Heart right ventricle (tissue), 16 donors: ENCODE measurements around the gene ITSN1. TPM values are rescaled to one million over a fixed set of nuclear protein-coding genes. Genes with fewer than 3 reads are reported as not detected.

Experiments used
- ATAC-seq, 8 donors: fragments of 200-7000 bp; cut with Tn5 transposase; one replicate each; pipeline ENCODE4 v1.9.1; 2020; ENCODE audit warnings: mild to moderate bottlenecking in 8 of 8, moderate library complexity in 8 of 8, moderate number of reproducible peaks in 1 of 8
- DNase-seq, 2 donors: peaks; one replicate each; pipeline ENCODE4 v3.0.0-alpha.2; 2020
- H3K27ac ChIP-seq, 10 donors: fragments of 200-600 bp; sonication (generic) in 2 of 10; one replicate each; pipeline versions ENCODE4 v1.5.0 to v1.8.0; 2020 to 2022; ENCODE audit warnings: mild to moderate bottlenecking in 3 of 10
- H3K27me3 ChIP-seq, 7 donors: fragments of 200-600 bp; one replicate each; pipeline ENCODE4 v1.8.0; 2021 to 2022; ENCODE audit warnings: mild to moderate bottlenecking in 2 of 7
- H3K36me3 ChIP-seq, 9 donors: fragments of 200-600 bp; sonication (generic) in 1 of 9; one replicate each; pipeline versions ENCODE4 v1.5.0 to v1.8.0; 2020 to 2022; ENCODE audit warnings: mild to moderate bottlenecking in 2 of 9
- H3K4me1 ChIP-seq, 9 donors: fragments of 200-600 bp; sonication (generic) in 1 of 9; one replicate each; pipeline versions ENCODE4 v1.5.0 to v1.8.0; 2020 to 2022; ENCODE audit warnings: mild to moderate bottlenecking in 4 of 9
- H3K4me3 ChIP-seq, 10 donors: fragments of 200-600 bp; sonication (generic) in 2 of 10; one replicate each; pipeline versions ENCODE4 v1.5.0 to v1.8.0; 2020 to 2022; ENCODE audit warnings: mild to moderate bottlenecking in 7 of 10, moderate library complexity in 2 of 10
- H3K9me3 ChIP-seq, 11 donors: fragments of 200-600 bp in 10 of 11; sonication (generic) in 2 of 11; one replicate each; pipeline versions ENCODE4 v1.5.0 to v1.8.0; 2013 to 2022; ENCODE audit warnings: mild to moderate bottlenecking in 2 of 11, control low read depth in 1 of 11, moderate library complexity in 1 of 11
- CTCF ChIP-seq, 9 donors: fragments of 200-600 bp; sonication (generic) in 2 of 9; IDR thresholded peaks; one replicate each; pipeline versions ENCODE4 v1.5.0 to v1.8.0; 2021 to 2022; ENCODE audit warnings: antibody characterized with exemption in 9 of 9, mild to moderate bottlenecking in 5 of 9, moderate library complexity in 1 of 9
- WGBS, 2 donors: extraction: QIAGEN DNeasy Blood & Tissue Kit; methylation state at CpG; one replicate each; pipeline ENCODE4 v1.1.7; 2013; ENCODE audit warnings: inconsistent platforms in 1 of 2; 5-methylcytosine and 5-hydroxymethylcytosine counted together
- intact Hi-C, 10 donors: fragments of 100-400 bp; cut with DNase I; formaldehyde crosslinking; loops; one replicate each; pipeline versions ENCODE4 v1.11.1 to v1.14.2; 2022
- long read RNA-seq, 3 donors: library from polyadenylated mRNA; unstranded; transcript quantifications; one replicate each; pipeline ENCODE4 v2.0.0, GENCODE V29; 2020 to 2021
- polyA plus RNA-seq, 2 donors: library from polyadenylated mRNA; stranded (reverse); fragments of 200-250 nt; gene quantifications; one replicate each; pipeline ENCODE4 v1.2.3, GENCODE V29; 2013
- total RNA-seq, 10 donors: library from RNA; stranded (reverse); fragmentation: NEBNext Ultra II Directional in 3 of 10; extraction: Animal tissue kit (Norgen Biotek cat#: 25700) in 3 of 10; gene quantifications; one replicate each; pipeline versions ENCODE4 v1.2.1 to v1.2.4, GENCODE V29; 2021 to 2023
- donor health status: Arrhythmogenic right ventricular cardiomyopathy.
- donor health status: ischemic (EF 13 %, LVEDD 7.1; RV severe dilation, severe dysfunction).
- donor health status: healthy with polysubstance abuse.
- donor health status: DM: no; HTN: yes; CAD: no.
- donor health status: DM: no; HTN: no; CAD: no.
- donor health status: ischemic (EF 25% LVEDD 6.9; RV normal size, moderate dysfunction).
- donor health status: ischemic (EF 25% LVEDD 5.7; RV mildly dilated, moderate dysfunction).
- donor health status: healthy.
- donor health status: DM: yes; HTN: yes; CAD: no.
- donor health status: Ischemic cardiomyopathy.
- donor health status: ischemic (EF 35%, LVEDD 5.7; RV mildly dilated, moderate dysfunction).
- donor health status: nonischemic (EF 11% LVEDD 7.7; RV severe dilation, severe dysfunction).
- donor health status: DM: yes; HTN: yes; CAD: no.
- donor health status: PGD.
- donor health status: ischemic (EF 29% LVEDD 5.4; RV normal size, mild dysfunction).
- donor health status: nonischemic (EF 23%, LVEDD 6.1; RV moderate dilation, normal function).

ITSN1 gene
- 10 to 100 TPM; 25.0 to 47.3 (median 33.2) TPM for total RNA-seq
- polyA plus RNA-seq: 10 to 100 TPM; 14.6 to 20.0 TPM
- long read RNA-seq, donor 1, full-length matches to known transcripts: 5 of 51 reads
- long read RNA-seq, donor 1, partial matches to known transcripts: 40 of 51 reads
- long read RNA-seq, donor 1, other reads (novel, unspliced or antisense): 6 of 51 reads
- long read RNA-seq, donor 2, full-length matches to known transcripts: 5 of 43 reads
- long read RNA-seq, donor 2, partial matches to known transcripts: 33 of 43 reads
- long read RNA-seq, donor 2, other reads (novel, unspliced or antisense): 5 of 43 reads
- long read RNA-seq, donor 3, partial matches to known transcripts: 126 of 150 reads
- long read RNA-seq, donor 3, other reads (novel, unspliced or antisense): 23 of 150 reads

DNA sequence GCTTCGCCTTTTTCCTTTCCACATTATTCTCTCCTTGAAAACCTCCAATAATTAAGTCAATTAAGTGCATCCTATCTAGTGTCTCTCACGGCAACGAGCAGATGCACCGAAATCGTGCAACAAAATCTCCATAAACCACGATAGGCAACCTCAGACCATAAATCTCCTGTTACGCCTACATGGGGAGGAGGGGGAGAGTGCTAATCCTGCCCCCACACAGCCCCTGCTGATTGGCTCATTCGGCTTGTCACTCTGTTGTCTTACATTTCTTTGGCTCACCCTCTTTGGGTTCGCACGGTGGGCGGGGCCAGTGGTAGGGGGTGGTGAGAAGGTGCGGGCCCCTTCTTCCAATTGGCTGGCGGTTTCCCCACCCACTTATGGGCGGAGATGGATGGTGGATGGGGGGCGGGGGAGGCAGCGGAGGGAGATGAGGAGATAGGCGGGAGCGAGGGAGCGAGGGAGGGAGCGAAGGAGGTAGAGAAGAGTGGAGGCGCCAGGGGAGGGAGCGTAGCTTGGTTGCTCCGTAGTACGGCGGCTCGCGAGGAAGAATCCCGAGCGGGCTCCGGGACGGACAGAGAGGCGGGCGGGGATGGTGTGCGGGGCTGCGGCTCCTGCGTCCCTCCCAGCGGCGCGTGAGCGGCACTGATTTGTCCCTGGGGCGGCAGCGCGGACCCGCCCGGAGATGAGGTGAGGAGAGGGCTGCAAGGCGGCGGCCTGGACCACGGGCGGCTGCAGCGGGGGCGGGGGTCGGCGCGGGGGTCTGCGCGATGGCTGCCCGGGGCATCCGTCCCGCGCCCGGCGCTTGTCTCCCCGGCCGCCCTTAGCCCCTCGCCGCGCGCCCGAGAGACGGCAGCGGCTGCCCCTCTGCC is at the start of gene ITSN1:
Gene ITSN1, plus strand, starts transcription at position 475 of the 869 bp plus-strand sequence. CDS start 76,328 bp downstream, outside the sequence.
- intact Hi-C loops: loop anchor here in 8 of 10 donors (5.0 to 10.0 kb wide), 11 partner anchors 103 to 260 kb away; no protein-coding TSS in a partner anchor
- Histone ChIP-seq H3K4me3 (peak within 1 kb of the TSS; percentile 66 to 96 (median 88)), H3K4me1 (peaks cover 3 to 42% (median 25%) of the 10 kb centered on the region in 9 donors), H3K36me3 (peaks cover 0 to 7% (median 0%) of the 10 kb centered on the region in 9 donors), H3K9me3 (no peaks in the 10 kb centered on the region), H3K27me3 (no peaks in the 10 kb centered on the region), H3K27ac (peak within 1 kb of the TSS; percentile 78 to 93 (median 86))
- WGBS, 2 donors: 0 to 1% methylated on average over 63 to 66 of the region's 71 CpGs
- ATAC-seq (peak; percentile 92 to 97 (median 96)), DNase-seq (peak; percentile 100)
- no peak for TF ChIP-seq CTCF (IDR thresholded peaks at IDR 0.05)

DNA sequence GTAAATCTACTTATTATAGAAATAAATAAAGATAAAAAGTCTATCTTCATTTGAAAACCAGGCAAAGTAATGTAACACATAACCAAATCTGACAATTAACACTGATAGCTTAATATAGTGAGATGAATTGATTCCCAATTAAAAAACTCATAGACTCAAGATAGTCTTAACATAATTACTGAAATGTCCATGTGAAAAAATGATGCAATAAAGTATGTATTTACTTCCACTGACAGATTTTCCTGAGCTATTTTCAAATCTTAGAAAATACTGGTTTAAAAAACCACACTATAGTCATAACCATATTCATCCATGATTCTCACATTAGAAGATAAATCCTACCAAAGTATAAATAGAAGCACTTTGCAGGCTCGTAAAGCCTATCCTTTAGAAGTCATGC is 44.2 kb upstream of the ITSN1 start:
- Histone ChIP-seq H3K36me3 (peaks cover 0 to 98% (median 44%) of the 10 kb centered on the region in 9 donors), H3K27me3 (no peaks in the 10 kb centered on the region), H3K4me3 (no peak overlapping the region), H3K4me1 (no peaks in the 10 kb centered on the region), H3K27ac (no peak overlapping the region), H3K9me3 (no peaks in the 10 kb centered on the region)
- intact Hi-C loops: no loop called here
- no peak for TF ChIP-seq CTCF (IDR thresholded peaks at IDR 0.05)
- WGBS, 2 donors: 54 to 58% methylated on average over 1 of the region's 1 CpG
- ATAC-seq: no peak
- no peak for DNase-seq

DNA sequence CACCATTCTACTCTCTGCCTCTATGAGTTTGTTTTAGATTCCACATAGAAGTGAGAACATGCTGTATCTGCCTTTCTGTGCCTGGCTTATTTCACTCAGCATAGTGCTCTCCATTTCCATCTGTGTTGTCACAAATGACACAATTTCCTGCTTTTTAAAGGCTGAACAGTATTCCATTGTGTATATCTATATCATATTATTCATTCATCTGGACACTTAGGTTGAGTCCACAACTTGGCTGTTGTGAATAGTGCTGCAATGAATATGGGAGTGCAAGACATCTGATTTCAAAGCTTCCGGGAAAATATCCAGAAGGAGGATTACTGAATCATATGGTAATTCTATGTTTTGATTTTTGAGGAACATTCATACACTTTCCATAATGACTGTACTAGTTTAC is 33.7 kb upstream of the ITSN1 start:
- intact Hi-C loops: loop anchor here in 1 of 10 donors (5.0 kb wide), 1 partner anchor 411 kb away; no protein-coding TSS in a partner anchor
- TF ChIP-seq CTCF (IDR thresholded peaks at IDR 0.05): no peak
- Histone ChIP-seq H3K27ac (no peak overlapping the region), H3K4me1 (no peaks in the 10 kb centered on the region), H3K27me3 (no peaks in the 10 kb centered on the region), H3K4me3 (no peak overlapping the region), H3K9me3 (no peaks in the 10 kb centered on the region), H3K36me3 (peaks cover 0 to 88% (median 13%) of the 10 kb centered on the region in 9 donors)
- DNase-seq (no peak), ATAC-seq (no peak)
- WGBS, 2 donors: 63 to 73% methylated on average over 1 of the region's 1 CpG
